ENCODE data around the gene UBTD1.

DNA sequence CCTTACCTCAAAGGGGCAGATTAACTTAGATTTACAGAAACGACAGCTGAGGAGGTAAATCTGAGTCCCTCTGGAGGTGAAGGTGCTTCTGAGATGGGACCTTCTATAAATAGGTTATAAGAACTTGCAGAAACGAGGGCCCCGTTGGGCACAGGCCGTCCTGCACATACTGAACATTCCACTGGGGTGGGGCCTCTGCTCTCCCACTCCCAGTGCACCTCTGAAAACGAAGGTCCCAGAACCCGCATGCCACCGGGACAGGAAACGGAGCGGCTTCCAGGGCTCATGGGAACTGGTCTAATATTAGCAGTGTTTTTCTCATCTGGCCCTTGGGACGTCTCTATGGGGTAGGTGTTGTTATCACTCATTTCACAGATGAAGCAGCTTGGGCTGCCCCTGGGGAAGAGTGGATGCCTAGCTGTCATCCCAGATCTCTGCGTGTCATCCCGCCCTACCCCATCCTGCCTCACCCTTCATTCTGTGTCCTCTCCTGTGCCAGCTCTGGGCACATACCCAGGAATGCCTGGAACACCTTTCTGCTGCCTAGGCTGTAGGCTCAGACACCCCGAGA, 110.4 kb downstream of the UBTD1 start:
- TF ChIP-seq POLR2A (IDR thresholded peaks at IDR 0.05), result no peak
- TF ChIP-seq, protein P1, sequence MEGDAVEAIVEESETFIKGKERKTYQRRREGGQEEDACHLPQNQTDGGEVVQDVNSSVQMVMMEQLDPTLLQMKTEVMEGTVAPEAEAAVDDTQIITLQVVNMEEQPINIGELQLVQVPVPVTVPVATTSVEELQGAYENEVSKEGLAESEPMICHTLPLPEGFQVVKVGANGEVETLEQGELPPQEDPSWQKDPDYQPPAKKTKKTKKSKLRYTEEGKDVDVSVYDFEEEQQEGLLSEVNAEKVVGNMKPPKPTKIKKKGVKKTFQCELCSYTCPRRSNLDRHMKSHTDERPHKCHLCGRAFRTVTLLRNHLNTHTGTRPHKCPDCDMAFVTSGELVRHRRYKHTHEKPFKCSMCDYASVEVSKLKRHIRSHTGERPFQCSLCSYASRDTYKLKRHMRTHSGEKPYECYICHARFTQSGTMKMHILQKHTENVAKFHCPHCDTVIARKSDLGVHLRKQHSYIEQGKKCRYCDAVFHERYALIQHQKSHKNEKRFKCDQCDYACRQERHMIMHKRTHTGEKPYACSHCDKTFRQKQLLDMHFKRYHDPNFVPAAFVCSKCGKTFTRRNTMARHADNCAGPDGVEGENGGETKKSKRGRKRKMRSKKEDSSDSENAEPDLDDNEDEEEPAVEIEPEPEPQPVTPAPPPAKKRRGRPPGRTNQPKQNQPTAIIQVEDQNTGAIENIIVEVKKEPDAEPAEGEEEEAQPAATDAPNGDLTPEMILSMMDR (IDR thresholded peaks at IDR 0.05), result no peak

All from Peyer's patch (tissue), 4 donors.